GM19035 (cell line): Measurements from ENCODE around the gene MPPED1.

ENCODE experiments used
- ATAC-seq: cut with Tn5 transposase; IDR thresholded peaks from one replicate; pipeline ENCODE4 v1.9.1; 2021; ENCODE audit not compliant: unreplicated experiment

The MPPED1 gene

GRCh38 chr22:43428521-43428920 is 16.7 kb downstream of the MPPED1 start:
- no peak for ATAC-seq

GRCh38 chr22:43429426-43429825 is 17.6 kb downstream of the MPPED1 start:
- no peak for ATAC-seq

GRCh38 chr22:43431808-43432554 is 20.2 kb downstream of the MPPED1 start:
- ATAC-seq = no peak

- ATAC-seq = no peak
Measured at GRCh38 chr22:43432883-43433415, 21.1 kb downstream of the MPPED1 start.

- ATAC-seq = no peak
Measured at GRCh38 chr22:43433451-43434274, 21.8 kb downstream of the MPPED1 start.

- no peak for ATAC-seq
Measured at GRCh38 chr22:43434275-43434927, 22.6 kb downstream of the MPPED1 start.

GRCh38 chr22:43434928-43435311 is 23.1 kb downstream of the MPPED1 start:
- no peak for ATAC-seq

- no peak for ATAC-seq
Measured at GRCh38 chr22:43435851-43436811, 24.3 kb downstream of the MPPED1 start.

GRCh38 chr22:43436868-43437267 is 25.1 kb downstream of the MPPED1 start:
- no peak for ATAC-seq

- no peak for ATAC-seq
Measured at GRCh38 chr22:43437871-43438475, 26.2 kb downstream of the MPPED1 start.

GRCh38 chr22:43438666-43439347 is 27.0 kb downstream of the MPPED1 start:
- no peak for ATAC-seq

- ATAC-seq = no peak
Measured at GRCh38 chr22:43439368-43440103, 27.7 kb downstream of the MPPED1 start.

- ATAC-seq = no peak
Measured at GRCh38 chr22:43440104-43440387, 28.2 kb downstream of the MPPED1 start.

- ATAC-seq = no peak
Measured at GRCh38 chr22:43440556-43440955, 28.7 kb downstream of the MPPED1 start.

GRCh38 chr22:43441216-43441615 is 29.4 kb downstream of the MPPED1 start:
- ATAC-seq = no peak

- no peak for ATAC-seq
Measured at GRCh38 chr22:43441751-43442150, 29.9 kb downstream of the MPPED1 start.

- no peak for ATAC-seq
Measured at GRCh38 chr22:43442386-43443151, 30.8 kb downstream of the MPPED1 start.

GRCh38 chr22:43443152-43443471 is 31.3 kb downstream of the MPPED1 start:
- no peak for ATAC-seq
